HEK293 (cell line): ENCODE results near the gene SUPT5H.

Experiments
- CTCF ChIA-PET: fragments of 350-600 bp; formaldehyde crosslinking; extraction: SDS; loops from one replicate; lab custom pipeline; 2021; ENCODE audit warnings: antibody characterized with exemption; lab: Yijun Ruan, JAX
- POLR2A ChIA-PET: fragments of 300-600 bp; formaldehyde crosslinking; extraction: SDS; loops from one replicate; lab custom pipeline; 2020; ENCODE audit warnings: antibody characterized with exemption, inconsistent platforms; lab: Yijun Ruan, JAX
- H3K27ac ChIP-seq: fragments of 200-500 bp; sonication (Bioruptor generic); 2 replicates; pipeline ENCODE4 v1.5.1; 2014; ENCODE audit warnings: low read depth, low read length, control low read depth, inconsistent platforms; ENCODE audit errors: extremely low read depth
- H3K36me3 ChIP-seq, 2 experiments: fragments of 200-500 bp in 1 of 2; sonication (Bioruptor generic) in 1 of 2; 1 replicate in 1 of 2; 2 replicates in 1 of 2; pipeline ENCODE4 v1.5.1; 2014 to 2017; ENCODE audit warnings: inconsistent platforms in 2 of 2, low read length in 2 of 2; ENCODE audit not compliant: control insufficient read depth in 2 of 2, insufficient read depth in 1 of 2
- H3K4me1 ChIP-seq: fragments of 200-500 bp; sonication (Bioruptor generic); 2 replicates; pipeline ENCODE4 v1.5.1; 2014; ENCODE audit warnings: mild to moderate bottlenecking, low read length, inconsistent platforms; ENCODE audit not compliant: control insufficient read depth, insufficient read depth
- H3K4me3 ChIP-seq: 2 replicates; pipeline ENCODE4 v1.5.1; 2011; ENCODE audit warnings: low read depth, mild to moderate bottlenecking, control low read depth, low read length, moderate library complexity
- H3K9me3 ChIP-seq: fragments of 200-500 bp; sonication (Bioruptor generic); 2 replicates; pipeline ENCODE4 v1.5.1; 2014; ENCODE audit warnings: low read depth, low read length, inconsistent platforms; ENCODE audit not compliant: control insufficient read depth, insufficient read depth
- BCL11A ChIP-seq: fragments of 450-650 bp; formaldehyde crosslinking; IDR thresholded peaks from 2 replicates; pipeline ENCODE4 v1.5.1; 2016; ENCODE audit warnings: low read depth, missing biosample characterization, missing genetic modification characterization
- EGR2 ChIP-seq: fragments of 450-650 bp; formaldehyde crosslinking; IDR thresholded peaks from 2 replicates; pipeline ENCODE4 v1.5.1; 2016; ENCODE audit warnings: low read depth, missing biosample characterization, missing genetic modification characterization
- KLF1 ChIP-seq: fragments of 450-650 bp; formaldehyde crosslinking; IDR thresholded peaks from 2 replicates; pipeline ENCODE4 v1.5.1; 2016; ENCODE audit warnings: missing biosample characterization, missing genetic modification characterization
- KLF9 ChIP-seq: fragments of 450-650 bp; formaldehyde crosslinking; IDR thresholded peaks from 2 replicates; pipeline ENCODE4 v1.5.1; 2016; ENCODE audit warnings: missing biosample characterization, missing genetic modification characterization, low read depth
- MYNN ChIP-seq: fragments of 450-650 bp; formaldehyde crosslinking; IDR thresholded peaks from 2 replicates; pipeline ENCODE4 v1.5.1; 2016; ENCODE audit warnings: missing biosample characterization, missing genetic modification characterization, borderline replicate concordance
- SCRT2 ChIP-seq: fragments of 450-650 bp; formaldehyde crosslinking; IDR thresholded peaks from 2 replicates; pipeline ENCODE4 v1.5.1; 2016; ENCODE audit warnings: missing biosample characterization, missing genetic modification characterization
- TCF7L2 ChIP-seq: IDR thresholded peaks from 2 replicates; pipeline ENCODE4 v1.6.1; 2011; ENCODE audit warnings: low read depth, mild to moderate bottlenecking, inconsistent platforms, low read length, moderate library complexity, borderline replicate concordance
- ZFHX2 ChIP-seq: fragments of 450-650 bp; formaldehyde crosslinking; conservative IDR thresholded peaks from 2 replicates; pipeline ENCODE4 v1.5.1; 2016; ENCODE audit warnings: missing biosample characterization, missing genetic modification characterization
- ZFP37 ChIP-seq: fragments of 450-650 bp; formaldehyde crosslinking; IDR thresholded peaks from 2 replicates; pipeline ENCODE4 v1.5.1; 2016; ENCODE audit warnings: missing biosample characterization, missing genetic modification characterization
- ZNF121 ChIP-seq: fragments of 450-650 bp; formaldehyde crosslinking; IDR thresholded peaks from 2 replicates; pipeline ENCODE4 v1.5.1; 2016; ENCODE audit warnings: missing biosample characterization, missing genetic modification characterization
- ZNF211 ChIP-seq: fragments of 450-650 bp; formaldehyde crosslinking; IDR thresholded peaks from 2 replicates; pipeline ENCODE4 v1.5.1; 2016; ENCODE audit warnings: low read depth, missing biosample characterization, missing genetic modification characterization
- ZNF24 ChIP-seq: fragments of 450-650 bp; formaldehyde crosslinking; IDR thresholded peaks from 2 replicates; pipeline ENCODE4 v1.5.1; 2016; ENCODE audit warnings: missing biosample characterization, missing genetic modification characterization
- ZNF274 ChIP-seq, 2 experiments: fragments of 200-500 bp in 1 of 2; fragments of 450-650 bp in 1 of 2; sonication (Bioruptor generic) in 1 of 2; formaldehyde crosslinking in 1 of 2; IDR thresholded peaks; 2 replicates each; pipeline versions ENCODE4 v1.5.1 to v1.6.1; 2014 to 2016; ENCODE audit warnings: borderline replicate concordance in 1 of 2, inconsistent platforms in 1 of 2, low read length in 1 of 2, missing biosample characterization in 1 of 2, missing genetic modification characterization in 1 of 2
- ZNF560 ChIP-seq: fragments of 450-650 bp; formaldehyde crosslinking; IDR thresholded peaks from 2 replicates; pipeline ENCODE4 v1.5.1; 2017; ENCODE audit warnings: missing biosample characterization, missing genetic modification characterization, borderline replicate concordance
- ZNF664 ChIP-seq: fragments of 450-650 bp; formaldehyde crosslinking; IDR thresholded peaks from 2 replicates; pipeline ENCODE4 v1.5.1; 2016; ENCODE audit warnings: missing biosample characterization, missing genetic modification characterization
- ZNF768 ChIP-seq: fragments of 450-650 bp; formaldehyde crosslinking; IDR thresholded peaks from 2 replicates; pipeline ENCODE4 v1.5.1; 2018; ENCODE audit warnings: missing biosample characterization, mild to moderate bottlenecking, missing genetic modification characterization
- ZNF776 ChIP-seq: fragments of 450-650 bp; formaldehyde crosslinking; IDR thresholded peaks from 2 replicates; pipeline ENCODE4 v1.5.0; 2017; ENCODE audit warnings: missing biosample characterization, missing genetic modification characterization, borderline replicate concordance
- ZNF843 ChIP-seq: fragments of 450-650 bp; formaldehyde crosslinking; IDR thresholded peaks from 2 replicates; pipeline ENCODE4 v1.5.1; 2016; ENCODE audit warnings: missing biosample characterization, missing genetic modification characterization
- TF ChIP-seq, protein P1 (sequence below): fragments of 450-650 bp; formaldehyde crosslinking; conservative IDR thresholded peaks from 2 replicates; pipeline ENCODE4 v1.5.1; 2016; ENCODE audit warnings: low read depth, missing biosample characterization, missing genetic modification characterization
- TF ChIP-seq, protein P2 (sequence below): fragments of 450-650 bp; formaldehyde crosslinking; IDR thresholded peaks from 2 replicates; pipeline ENCODE4 v1.5.1; 2016; ENCODE audit warnings: missing biosample characterization, missing genetic modification characterization
- TF ChIP-seq, protein P3 (sequence below): fragments of 450-650 bp; formaldehyde crosslinking; IDR thresholded peaks from 2 replicates; pipeline ENCODE4 v1.5.1; 2017; ENCODE audit warnings: missing biosample characterization, missing genetic modification characterization
- TF ChIP-seq, protein P4 (sequence below): fragments of 450-650 bp; formaldehyde crosslinking; IDR thresholded peaks from 2 replicates; pipeline ENCODE4 v1.5.0; 2017; ENCODE audit warnings: missing biosample characterization, missing genetic modification characterization, borderline replicate concordance

Gene SUPT5H

DNA sequence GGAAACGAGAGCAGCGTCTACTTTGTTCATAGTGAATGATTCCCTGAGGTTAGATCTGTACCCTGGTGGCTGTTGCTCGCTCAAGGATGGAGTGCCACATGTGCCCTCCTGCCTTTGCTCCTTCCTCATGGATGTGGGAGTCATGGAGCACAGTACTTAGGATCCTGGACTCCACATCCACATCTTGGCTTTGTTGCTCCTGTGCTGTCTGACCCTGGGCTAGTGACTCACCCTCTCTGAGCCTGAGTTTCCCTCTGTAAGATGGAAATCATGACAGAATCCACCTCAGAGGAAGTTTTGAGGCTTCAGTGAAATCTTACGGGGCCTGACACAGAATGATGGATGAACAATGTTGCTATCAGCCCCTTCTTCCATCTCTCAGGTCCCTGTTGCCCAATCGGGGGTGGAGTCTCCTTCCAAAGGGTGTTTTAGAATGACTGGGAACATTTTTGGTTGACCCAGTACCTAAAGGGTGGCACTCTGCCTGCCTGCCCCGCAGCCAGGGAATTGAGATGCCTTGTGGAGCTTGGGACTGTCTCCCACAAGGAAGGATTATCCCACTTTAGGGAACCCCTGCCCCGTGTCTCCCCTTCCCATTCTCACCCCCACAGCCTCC lies 25.4 kb downstream of the SUPT5H start:
- Histone ChIP-seq H3K36me3 (peaks cover 97 to 100% of the 10 kb centered on the region in 2 experiments), H3K9me3 (no peaks in the 10 kb centered on the region), H3K4me3 (no peak overlapping the region), H3K4me1 (no peaks in the 10 kb centered on the region), H3K27ac (peak overlapping the region; percentile 19; the same call in 1 of the 2 replicates)
- TF ChIP-seq BCL11A (tag by site-specific recombination) (no peak), ZNF768 (tag by site-specific recombination) (0 out of 2 replicates have a peak, but pooled peaks have one; percentile 63)
- POLR2A ChIA-PET, result interaction anchor here (1.3 to 2.3 kb wide), 3 partner anchors 10 to 35 kb away, joined by 4 to 8 read pairs (median 6); partner anchors contain the start of genes RPS16 and TIMM50
- CTCF ChIA-PET, result interaction anchor here (0.6 to 4.4 kb wide), 5 partner anchors 14 to 75 kb away, joined by 3 to 24 read pairs (median 3); partner anchors contain the start of genes EID2B and RPS16

DNA sequence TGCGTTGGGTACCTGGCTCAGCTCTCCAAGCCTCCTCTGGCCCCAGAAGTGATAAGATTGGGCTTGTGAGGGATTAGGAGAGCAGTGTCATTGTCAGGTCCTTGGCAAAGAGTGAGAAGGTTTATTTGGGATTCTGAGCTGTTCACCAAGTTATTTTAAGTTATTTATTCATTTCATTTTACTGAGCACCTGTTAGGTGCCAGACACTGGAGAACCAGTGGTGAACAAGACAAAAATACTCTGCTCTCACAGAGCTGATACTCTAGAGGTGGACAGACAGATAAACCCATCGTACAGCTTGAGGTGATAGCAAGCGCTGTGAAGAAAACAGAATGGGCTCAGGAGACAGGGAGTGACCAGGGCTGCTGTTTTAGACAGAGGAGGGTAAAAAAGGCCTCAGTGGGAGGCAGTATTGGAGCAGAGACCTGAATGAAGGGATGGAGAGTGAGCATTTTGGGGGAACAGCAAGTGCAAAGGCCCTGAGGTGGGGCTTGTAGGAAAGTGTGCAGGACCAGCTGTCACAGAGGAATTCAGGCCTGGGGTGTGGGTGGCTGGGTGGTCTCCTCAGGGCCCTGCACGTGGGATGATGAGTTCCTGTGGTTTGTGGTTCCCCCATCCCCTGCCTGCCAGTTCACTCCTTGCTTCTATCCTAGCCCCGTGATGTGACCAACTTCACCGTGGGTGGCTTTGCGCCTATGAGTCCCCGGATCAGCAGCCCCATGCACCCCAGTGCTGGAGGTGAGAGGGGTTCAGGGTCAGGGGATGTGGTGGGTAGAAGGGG lies 26.6 kb downstream of the SUPT5H start:
- H3K36me3 ChIP-seq, result peaks cover 97 to 100% of the 10 kb centered on the region in 2 experiments
- CTCF ChIA-PET, result interaction anchor here (0.6 to 4.4 kb wide), 9 partner anchors 8 to 1929 kb away, joined by 3 to 24 read pairs (median 4); partner anchors contain the start of genes EID2B, RPS16, SUPT5H and TIMM50
- H3K9me3 ChIP-seq, result no peaks in the 10 kb centered on the region
- POLR2A ChIA-PET, result interaction anchor here (0.6 to 2.3 kb wide), 5 partner anchors 8 to 36 kb away, joined by 3 to 8 read pairs (median 4); partner anchors contain the start of genes RPS16, SUPT5H and TIMM50
- peak overlapping the region; percentile 7; the same call in 1 of the 2 replicates for H3K27ac ChIP-seq
- no peaks in the 10 kb centered on the region for H3K4me1 ChIP-seq
- H3K4me3 ChIP-seq, result no peak overlapping the region
- peak; percentile 88 for TF ChIP-seq ZNF664
- 0 out of 2 replicates have a peak, but pooled peaks have one; percentile 44 for TF ChIP-seq ZFHX2
- TF ChIP-seq ZNF121 (tag by site-specific recombination), result no peak
- TF ChIP-seq, protein P1, sequence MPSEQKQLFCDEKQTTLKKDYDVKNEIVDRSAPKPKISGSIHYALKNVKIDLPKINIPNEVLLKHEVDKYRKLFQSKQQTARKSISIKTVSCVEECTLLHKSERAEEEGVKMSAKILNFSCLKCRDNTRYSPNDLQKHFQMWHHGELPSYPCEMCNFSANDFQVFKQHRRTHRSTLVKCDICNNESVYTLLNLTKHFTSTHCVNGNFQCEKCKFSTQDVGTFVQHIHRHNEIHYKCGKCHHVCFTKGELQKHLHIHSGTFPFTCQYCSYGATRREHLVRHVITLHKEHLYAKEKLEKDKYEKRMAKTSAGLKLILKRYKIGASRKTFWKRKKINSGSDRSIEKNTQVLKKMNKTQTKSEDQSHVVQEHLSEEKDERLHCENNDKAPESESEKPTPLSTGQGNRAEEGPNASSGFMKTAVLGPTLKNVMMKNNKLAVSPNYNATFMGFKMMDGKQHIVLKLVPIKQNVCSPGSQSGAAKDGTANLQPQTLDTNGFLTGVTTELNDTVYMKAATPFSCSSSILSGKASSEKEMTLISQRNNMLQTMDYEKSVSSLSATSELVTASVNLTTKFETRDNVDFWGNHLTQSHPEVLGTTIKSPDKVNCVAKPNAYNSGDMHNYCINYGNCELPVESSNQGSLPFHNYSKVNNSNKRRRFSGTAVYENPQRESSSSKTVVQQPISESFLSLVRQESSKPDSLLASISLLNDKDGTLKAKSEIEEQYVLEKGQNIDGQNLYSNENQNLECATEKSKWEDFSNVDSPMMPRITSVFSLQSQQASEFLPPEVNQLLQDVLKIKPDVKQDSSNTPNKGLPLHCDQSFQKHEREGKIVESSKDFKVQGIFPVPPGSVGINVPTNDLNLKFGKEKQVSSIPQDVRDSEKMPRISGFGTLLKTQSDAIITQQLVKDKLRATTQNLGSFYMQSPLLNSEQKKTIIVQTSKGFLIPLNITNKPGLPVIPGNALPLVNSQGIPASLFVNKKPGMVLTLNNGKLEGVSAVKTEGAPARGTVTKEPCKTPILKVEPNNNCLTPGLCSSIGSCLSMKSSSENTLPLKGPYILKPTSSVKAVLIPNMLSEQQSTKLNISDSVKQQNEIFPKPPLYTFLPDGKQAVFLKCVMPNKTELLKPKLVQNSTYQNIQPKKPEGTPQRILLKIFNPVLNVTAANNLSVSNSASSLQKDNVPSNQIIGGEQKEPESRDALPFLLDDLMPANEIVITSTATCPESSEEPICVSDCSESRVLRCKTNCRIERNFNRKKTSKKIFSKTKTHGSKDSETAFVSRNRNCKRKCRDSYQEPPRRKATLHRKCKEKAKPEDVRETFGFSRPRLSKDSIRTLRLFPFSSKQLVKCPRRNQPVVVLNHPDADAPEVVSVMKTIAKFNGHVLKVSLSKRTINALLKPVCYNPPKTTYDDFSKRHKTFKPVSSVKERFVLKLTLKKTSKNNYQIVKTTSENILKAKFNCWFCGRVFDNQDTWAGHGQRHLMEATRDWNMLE, result no peak
- no peak for TF ChIP-seq TCF7L2
- no peak for TF ChIP-seq SCRT2 (tag by site-specific recombination)
- no peak for TF ChIP-seq KLF1 (tag by site-specific recombination)
- TF ChIP-seq, protein P2, sequence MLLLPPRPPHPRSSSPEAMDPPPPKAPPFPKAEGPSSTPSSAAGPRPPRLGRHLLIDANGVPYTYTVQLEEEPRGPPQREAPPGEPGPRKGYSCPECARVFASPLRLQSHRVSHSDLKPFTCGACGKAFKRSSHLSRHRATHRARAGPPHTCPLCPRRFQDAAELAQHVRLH, result no peak
- no peak for TF ChIP-seq ZNF274 (IDR thresholded peaks at IDR 0.05; ENCODE audit: low read length)
- TF ChIP-seq ZNF274 (tag by site-specific recombination; IDR thresholded peaks at IDR 0.05; ENCODE audit: borderline replicate concordance), result no peak
- no peak for TF ChIP-seq ZNF843 (tag by site-specific recombination)
- no peak for TF ChIP-seq ZNF776
- TF ChIP-seq, protein P3, sequence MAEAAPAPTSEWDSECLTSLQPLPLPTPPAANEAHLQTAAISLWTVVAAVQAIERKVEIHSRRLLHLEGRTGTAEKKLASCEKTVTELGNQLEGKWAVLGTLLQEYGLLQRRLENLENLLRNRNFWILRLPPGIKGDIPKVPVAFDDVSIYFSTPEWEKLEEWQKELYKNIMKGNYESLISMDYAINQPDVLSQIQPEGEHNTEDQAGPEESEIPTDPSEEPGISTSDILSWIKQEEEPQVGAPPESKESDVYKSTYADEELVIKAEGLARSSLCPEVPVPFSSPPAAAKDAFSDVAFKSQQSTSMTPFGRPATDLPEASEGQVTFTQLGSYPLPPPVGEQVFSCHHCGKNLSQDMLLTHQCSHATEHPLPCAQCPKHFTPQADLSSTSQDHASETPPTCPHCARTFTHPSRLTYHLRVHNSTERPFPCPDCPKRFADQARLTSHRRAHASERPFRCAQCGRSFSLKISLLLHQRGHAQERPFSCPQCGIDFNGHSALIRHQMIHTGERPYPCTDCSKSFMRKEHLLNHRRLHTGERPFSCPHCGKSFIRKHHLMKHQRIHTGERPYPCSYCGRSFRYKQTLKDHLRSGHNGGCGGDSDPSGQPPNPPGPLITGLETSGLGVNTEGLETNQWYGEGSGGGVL (tag by site-specific recombination), result no peak
- TF ChIP-seq KLF9 (tag by site-specific recombination), result no peak
- no peak for TF ChIP-seq ZNF560
- TF ChIP-seq ZFP37, result no peak
- no peak for TF ChIP-seq ZNF24 (tag by site-specific recombination)
- TF ChIP-seq, protein P4, sequence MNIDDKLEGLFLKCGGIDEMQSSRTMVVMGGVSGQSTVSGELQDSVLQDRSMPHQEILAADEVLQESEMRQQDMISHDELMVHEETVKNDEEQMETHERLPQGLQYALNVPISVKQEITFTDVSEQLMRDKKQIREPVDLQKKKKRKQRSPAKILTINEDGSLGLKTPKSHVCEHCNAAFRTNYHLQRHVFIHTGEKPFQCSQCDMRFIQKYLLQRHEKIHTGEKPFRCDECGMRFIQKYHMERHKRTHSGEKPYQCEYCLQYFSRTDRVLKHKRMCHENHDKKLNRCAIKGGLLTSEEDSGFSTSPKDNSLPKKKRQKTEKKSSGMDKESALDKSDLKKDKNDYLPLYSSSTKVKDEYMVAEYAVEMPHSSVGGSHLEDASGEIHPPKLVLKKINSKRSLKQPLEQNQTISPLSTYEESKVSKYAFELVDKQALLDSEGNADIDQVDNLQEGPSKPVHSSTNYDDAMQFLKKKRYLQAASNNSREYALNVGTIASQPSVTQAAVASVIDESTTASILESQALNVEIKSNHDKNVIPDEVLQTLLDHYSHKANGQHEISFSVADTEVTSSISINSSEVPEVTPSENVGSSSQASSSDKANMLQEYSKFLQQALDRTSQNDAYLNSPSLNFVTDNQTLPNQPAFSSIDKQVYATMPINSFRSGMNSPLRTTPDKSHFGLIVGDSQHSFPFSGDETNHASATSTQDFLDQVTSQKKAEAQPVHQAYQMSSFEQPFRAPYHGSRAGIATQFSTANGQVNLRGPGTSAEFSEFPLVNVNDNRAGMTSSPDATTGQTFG, result no peak
- TF ChIP-seq MYNN (tag by site-specific recombination), result no peak
- TF ChIP-seq ZNF211 (tag by site-specific recombination), result no peak
- peak; percentile 55 for TF ChIP-seq EGR2 (tag by site-specific recombination)
